ENCODE data around the gene WSB1.

Gene WSB1

GRCh38 chr17:27289856-27290255 is 4.1 kb upstream of the WSB1 start:
- DNase-seq (ENCODE audit: low read depth): no peak
- no peak overlapping the region for H3K4me3 ChIP-seq (ENCODE audit: low read depth, low read length)
- TF ChIP-seq, protein P1, sequence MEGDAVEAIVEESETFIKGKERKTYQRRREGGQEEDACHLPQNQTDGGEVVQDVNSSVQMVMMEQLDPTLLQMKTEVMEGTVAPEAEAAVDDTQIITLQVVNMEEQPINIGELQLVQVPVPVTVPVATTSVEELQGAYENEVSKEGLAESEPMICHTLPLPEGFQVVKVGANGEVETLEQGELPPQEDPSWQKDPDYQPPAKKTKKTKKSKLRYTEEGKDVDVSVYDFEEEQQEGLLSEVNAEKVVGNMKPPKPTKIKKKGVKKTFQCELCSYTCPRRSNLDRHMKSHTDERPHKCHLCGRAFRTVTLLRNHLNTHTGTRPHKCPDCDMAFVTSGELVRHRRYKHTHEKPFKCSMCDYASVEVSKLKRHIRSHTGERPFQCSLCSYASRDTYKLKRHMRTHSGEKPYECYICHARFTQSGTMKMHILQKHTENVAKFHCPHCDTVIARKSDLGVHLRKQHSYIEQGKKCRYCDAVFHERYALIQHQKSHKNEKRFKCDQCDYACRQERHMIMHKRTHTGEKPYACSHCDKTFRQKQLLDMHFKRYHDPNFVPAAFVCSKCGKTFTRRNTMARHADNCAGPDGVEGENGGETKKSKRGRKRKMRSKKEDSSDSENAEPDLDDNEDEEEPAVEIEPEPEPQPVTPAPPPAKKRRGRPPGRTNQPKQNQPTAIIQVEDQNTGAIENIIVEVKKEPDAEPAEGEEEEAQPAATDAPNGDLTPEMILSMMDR (IDR thresholded peaks at IDR 0.05; ENCODE audit: low read depth, low read length, missing control alignments): no peak

GRCh38 chr17:27290916-27291598 is 2.9 kb upstream of the WSB1 start:
- TF ChIP-seq, protein P1 (IDR thresholded peaks at IDR 0.05; ENCODE audit: low read depth, low read length, missing control alignments): no peak
- DNase-seq (ENCODE audit: low read depth): no peak

DNA sequence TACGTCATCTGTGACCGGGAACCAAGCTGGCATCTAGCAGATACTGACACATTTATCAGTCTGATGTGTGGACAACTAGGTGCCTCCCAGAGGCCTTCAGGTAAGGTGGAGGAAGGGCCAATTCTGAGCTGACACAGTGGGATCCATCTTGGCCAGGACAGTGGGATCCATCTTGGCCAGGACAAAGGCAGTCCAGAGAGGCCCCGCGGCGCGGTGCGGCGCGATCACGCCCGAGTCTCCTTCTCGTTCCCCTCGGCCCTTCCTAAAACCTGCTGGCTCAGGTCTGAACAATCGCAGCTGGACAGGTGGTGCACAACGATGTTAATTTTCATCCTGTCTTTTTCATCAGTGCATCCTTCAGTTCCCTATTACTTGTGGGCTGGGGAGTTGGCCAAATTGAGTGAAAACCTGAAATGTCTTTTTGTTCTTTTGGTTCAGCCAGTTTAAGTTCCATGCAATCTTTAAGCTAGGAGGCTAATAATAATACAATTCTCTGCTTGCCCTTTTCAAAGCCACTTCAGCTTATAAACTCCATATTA is 486 bp upstream of the WSB1 start:
- H3K4me3 ChIP-seq (ENCODE audit: low read depth, low read length): peak overlapping the region; percentile 98; the same call in 1 of the 2 replicates
- TF ChIP-seq, protein P1 (IDR thresholded peaks at IDR 0.05; ENCODE audit: low read depth, low read length, missing control alignments): no peak
- no peak for DNase-seq (ENCODE audit: low read depth)

More at GRCh38 chr17:27290916-27291598, 2.9 kb upstream of the WSB1 start:
- H3K4me3 ChIP-seq (ENCODE audit: low read depth, low read length): no peak overlapping the region

DNA sequence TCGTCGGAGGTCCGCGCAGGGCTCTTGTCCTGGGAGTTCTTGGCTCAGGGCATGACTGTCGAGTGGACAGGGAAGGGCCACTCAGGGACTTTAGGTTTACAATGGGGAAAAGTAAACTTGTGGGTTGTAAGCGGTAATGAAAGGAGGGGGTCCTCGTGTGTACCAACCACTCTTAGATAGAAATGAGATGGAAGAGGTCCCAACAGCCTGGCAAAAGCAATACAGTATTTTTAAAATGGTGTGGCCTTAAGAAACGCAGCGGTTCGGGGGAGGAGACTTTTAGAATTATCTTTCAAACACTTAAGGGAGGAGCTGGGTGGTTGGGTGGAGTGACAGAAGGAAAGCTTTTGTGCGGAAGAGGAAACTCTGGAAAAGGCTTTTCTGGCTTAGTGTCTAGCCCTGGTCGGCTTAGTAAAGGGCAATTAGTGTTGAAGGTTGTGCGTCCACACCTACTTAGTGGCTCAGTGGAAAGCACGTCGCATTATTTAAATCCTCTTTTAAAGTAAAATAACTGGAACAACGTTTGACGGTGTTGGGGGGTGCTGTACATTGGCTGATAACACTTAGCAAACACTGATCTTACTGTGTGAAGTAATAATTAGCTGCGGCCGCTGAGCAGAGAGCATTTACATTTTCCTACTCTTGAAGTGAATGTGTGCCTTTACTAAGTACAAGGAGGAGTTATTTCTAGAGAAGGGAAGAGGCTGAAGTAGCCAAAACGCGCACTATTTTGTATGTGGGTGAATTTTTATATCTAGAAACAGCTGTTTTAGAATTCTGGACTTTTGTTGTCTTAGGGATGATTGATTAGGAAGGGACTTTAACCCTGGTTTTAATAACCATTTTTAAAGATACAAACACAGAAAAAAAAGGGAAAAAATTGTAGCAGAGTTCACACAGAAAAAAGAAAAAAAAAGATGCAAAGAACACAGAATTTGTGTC is 1.0 kb downstream of the WSB1 start:
- TF ChIP-seq, protein P1 (IDR thresholded peaks at IDR 0.05; ENCODE audit: low read depth, low read length, missing control alignments): no peak
- H3K4me3 ChIP-seq (ENCODE audit: low read depth, low read length): peak overlapping the region; percentile 98
- DNase-seq (ENCODE audit: low read depth): peak; percentile 63

DNA sequence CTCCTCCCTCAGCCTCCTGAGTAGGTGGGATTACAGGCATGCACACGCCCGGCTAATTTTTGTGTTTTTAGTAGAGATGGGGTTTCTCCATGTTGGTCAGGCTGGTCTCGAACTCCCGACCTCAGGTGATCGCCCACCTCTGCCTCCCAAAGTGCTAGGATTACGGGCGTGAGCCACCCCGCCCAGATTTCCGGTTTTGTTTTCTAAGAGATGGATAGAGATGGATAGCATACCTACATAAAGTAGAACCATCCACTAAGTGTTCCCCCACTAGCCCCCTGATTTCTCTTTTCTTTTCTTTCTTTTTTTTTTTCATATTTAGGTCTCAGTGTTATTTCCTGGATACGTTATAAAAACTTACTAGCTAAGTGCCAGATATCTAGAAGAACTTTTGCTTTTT is 2.0 kb downstream of the WSB1 start:
- no peak for DNase-seq (ENCODE audit: low read depth)
- peak overlapping the region; percentile 98 for H3K4me3 ChIP-seq (ENCODE audit: low read depth, low read length)
- TF ChIP-seq, protein P1 (IDR thresholded peaks at IDR 0.05; ENCODE audit: low read depth, low read length, missing control alignments): no peak

DNA sequence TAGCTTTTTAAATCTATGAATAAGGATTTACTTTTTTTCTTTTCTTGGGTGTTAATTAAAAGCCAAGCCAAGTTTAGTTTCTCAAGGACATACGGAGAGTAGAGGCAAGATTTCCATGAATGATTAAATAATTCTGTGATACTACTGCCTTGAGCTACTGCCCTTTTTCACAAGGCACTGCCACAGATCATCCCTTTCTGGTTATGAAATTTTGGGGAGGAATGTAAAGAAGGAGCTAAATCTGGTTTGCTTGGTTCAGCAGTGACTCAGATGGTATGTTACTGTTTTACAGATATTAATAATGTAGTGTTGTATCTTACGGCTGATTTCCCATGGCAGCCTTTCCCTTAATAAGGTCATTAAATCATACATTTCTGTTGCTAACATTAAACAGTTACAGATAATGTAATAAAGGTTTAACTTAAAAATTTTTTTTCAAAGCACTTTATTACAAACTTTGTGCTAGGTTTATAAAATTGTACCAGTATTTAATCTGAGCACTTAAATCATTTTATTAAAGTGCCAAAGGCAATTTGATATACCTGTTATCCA is 2.6 kb downstream of the WSB1 start:
- no peak for DNase-seq (ENCODE audit: low read depth)
- H3K4me3 ChIP-seq (ENCODE audit: low read depth, low read length): peak overlapping the region; percentile 98
- TF ChIP-seq, protein P1 (IDR thresholded peaks at IDR 0.05; ENCODE audit: low read depth, low read length, missing control alignments): no peak

Data from GM12864 (cell line).